IMR-90 (cell line): ENCODE data around the gene CTNNBIP1. TPM values are rescaled to one million over a fixed set of nuclear protein-coding genes. Genes with fewer than 3 reads are reported as not detected.
A peak's percentile ranks its signal among the peaks of the same experiment; 100 is the strongest.

Experiments used
- ATAC-seq: fragments of 200-7000 bp; cut with Tn5 transposase; 2 replicates; pipeline ENCODE4 v1.9.1; 2020; ENCODE audit warnings: low read depth, mild to moderate bottlenecking, moderate library complexity
- BruUV-seq: library from RNA; stranded (reverse); fragments of 400-500 nt; replicated peaks from 2 replicates; lab custom pipeline; 2021; lab: Mats Ljungman, UMichigan
- CTCF ChIA-PET: fragments of 300-600 bp; formaldehyde crosslinking; extraction: SDS; loops from one replicate; lab custom pipeline; 2021; ENCODE audit warnings: antibody characterized with exemption; lab: Yijun Ruan, JAX
- POLR2A ChIA-PET: fragments of 300-600 bp; sonication (Branson Sonifier 250); formaldehyde crosslinking; loops from one replicate; lab custom pipeline; 2022; ENCODE audit warnings: antibody characterized with exemption; ENCODE audit not compliant: unreplicated experiment; lab: Charles Lee
- DNase-seq: peaks from one replicate; pipeline ENCODE4 v3.0.0; 2013
- H2AFZ ChIP-seq: replicated peaks from 2 replicates; pipeline ENCODE3; 2013; ENCODE audit warnings: low read length, mild to moderate bottlenecking; ENCODE audit not compliant: poor library complexity
- H2AK5ac ChIP-seq: 2 replicates; pipeline ENCODE4 v1.6.1; 2013; ENCODE audit warnings: low read depth, low read length, inconsistent platforms
- H2AK9ac ChIP-seq: replicated peaks from 2 replicates; pipeline ENCODE3; 2013; ENCODE audit warnings: mild to moderate bottlenecking, low read depth, low read length, moderate library complexity; ENCODE audit not compliant: poor library complexity
- H2BK120ac ChIP-seq: 2 replicates; pipeline ENCODE4 v1.6.1; 2013; ENCODE audit warnings: low read depth, low read length, inconsistent platforms
- H2BK15ac ChIP-seq: 3 replicates; pipeline ENCODE4 v1.6.1; 2013; ENCODE audit warnings: low read depth, low read length, inconsistent platforms
- H2BK20ac ChIP-seq: 2 replicates; pipeline ENCODE4 v1.6.1; 2013; ENCODE audit warnings: low read depth, mild to moderate bottlenecking, inconsistent platforms, low read length, moderate library complexity
- H2BK5ac ChIP-seq: 2 replicates; pipeline ENCODE4 v1.6.1; 2013; ENCODE audit warnings: mild to moderate bottlenecking, low read depth, low read length, inconsistent platforms; ENCODE audit not compliant: poor library complexity, severe bottlenecking
- H3K14ac ChIP-seq: replicated peaks from 2 replicates; pipeline ENCODE4 v1.6.1; 2013; ENCODE audit warnings: low read depth, low read length, inconsistent platforms
- H3K18ac ChIP-seq: 2 replicates; pipeline ENCODE4 v1.6.1; 2013; ENCODE audit warnings: low read depth, low read length, control low read depth
- H3K23ac ChIP-seq: 2 replicates; pipeline ENCODE4 v1.6.1; 2013; ENCODE audit warnings: low read depth, low read length, inconsistent platforms
- H3K27ac ChIP-seq: 2 replicates; pipeline ENCODE4 v1.5.1; 2013; ENCODE audit warnings: mild to moderate bottlenecking, control low read depth, low read length; ENCODE audit not compliant: insufficient read depth
- H3K27me3 ChIP-seq: 2 replicates; pipeline ENCODE4 v1.6.1; 2013; ENCODE audit warnings: low read length; ENCODE audit not compliant: control insufficient read depth, insufficient read depth
- H3K36me3 ChIP-seq: 2 replicates; pipeline ENCODE4 v1.6.1; 2013; ENCODE audit warnings: low read length, mixed read lengths; ENCODE audit not compliant: control insufficient read depth, insufficient read depth
- H3K4ac ChIP-seq: 2 replicates; pipeline ENCODE4 v1.6.1; 2013; ENCODE audit warnings: low read depth, low read length, inconsistent platforms
- H3K4me1 ChIP-seq: 2 replicates; pipeline ENCODE4 v1.6.1; 2013; ENCODE audit warnings: low read length, mixed read lengths; ENCODE audit not compliant: control insufficient read depth, insufficient read depth
- H3K4me2 ChIP-seq: 2 replicates; pipeline ENCODE4 v1.6.1; 2013; ENCODE audit warnings: low read depth, mild to moderate bottlenecking, control low read depth, low read length, moderate library complexity
- H3K4me3 ChIP-seq: 2 replicates; pipeline ENCODE4 v1.5.1; 2013; ENCODE audit warnings: low read depth, mild to moderate bottlenecking, control low read depth, low read length, moderate library complexity; ENCODE audit not compliant: insufficient read depth
- H3K56ac ChIP-seq: 2 replicates; pipeline ENCODE4 v1.6.1; 2013; ENCODE audit warnings: low read length, inconsistent platforms; ENCODE audit not compliant: insufficient read depth; ENCODE audit errors: extremely low read depth
- H3K79me1 ChIP-seq, 2 experiments: 2 replicates each; pipeline ENCODE4 v1.6.1; 2013; ENCODE audit warnings: low read length in 2 of 2, inconsistent platforms in 1 of 2, low read depth in 1 of 2
- H3K9ac ChIP-seq: 2 replicates; pipeline ENCODE4 v1.6.1; 2013; ENCODE audit warnings: low read depth, low read length, control low read depth
- H3K9me1 ChIP-seq: 2 replicates; pipeline ENCODE4 v1.6.1; 2013; ENCODE audit warnings: low read length, inconsistent platforms; ENCODE audit not compliant: insufficient read depth
- H3K9me3 ChIP-seq: 2 replicates; pipeline ENCODE4 v1.6.1; 2013; ENCODE audit warnings: low read length; ENCODE audit not compliant: control insufficient read depth, insufficient read depth
- H4K20me1 ChIP-seq: 2 replicates; pipeline ENCODE4 v1.6.1; 2013; ENCODE audit warnings: low read length, inconsistent platforms; ENCODE audit not compliant: insufficient read depth
- H4K5ac ChIP-seq: 2 replicates; pipeline ENCODE4 v1.6.1; 2013; ENCODE audit warnings: mild to moderate bottlenecking, low read depth, low read length, control low read depth
- H4K8ac ChIP-seq, 2 experiments: 2 replicates each; pipeline ENCODE4 v1.6.1; 2013; ENCODE audit warnings: low read depth in 2 of 2, low read length in 2 of 2, control low read depth in 1 of 2, inconsistent platforms in 1 of 2
- H4K91ac ChIP-seq: 2 replicates; pipeline ENCODE4 v1.6.1; 2013; ENCODE audit warnings: low read depth, low read length, inconsistent platforms; ENCODE audit not compliant: insufficient read depth
- BHLHE40 ChIP-seq: fragments of 150-350 bp; IDR thresholded peaks from 2 replicates; pipeline ENCODE4 v1.6.1; 2016; ENCODE audit warnings: mild to moderate bottlenecking, low read depth, low read length
- CEBPB ChIP-seq: IDR thresholded peaks from 2 replicates; pipeline ENCODE4 v1.6.1; 2012; ENCODE audit warnings: low read depth, low read length, improper control_type of control experiment
- CHD1 ChIP-seq: IDR thresholded peaks from 2 replicates; pipeline ENCODE4 v1.6.1; 2012; ENCODE audit warnings: low read depth, low read length, improper control_type of control experiment
- FOS ChIP-seq: fragments of 150-350 bp; IDR thresholded peaks from 2 replicates; pipeline ENCODE4 v1.6.1; 2016; ENCODE audit warnings: low read depth, low read length
- MAZ ChIP-seq: IDR thresholded peaks from 2 replicates; pipeline ENCODE4 v1.6.1; 2012; ENCODE audit warnings: low read depth, mild to moderate bottlenecking, low read length, improper control_type of control experiment, moderate library complexity, borderline replicate concordance
- MXI1 ChIP-seq: IDR thresholded peaks from 2 replicates; pipeline ENCODE4 v1.6.1; 2012; ENCODE audit warnings: low read depth, mild to moderate bottlenecking, low read length, moderate library complexity, borderline replicate concordance
- NFE2L2 ChIP-seq: fragments of 150-350 bp; IDR thresholded peaks from 2 replicates; pipeline ENCODE4 v1.6.1; 2016; ENCODE audit warnings: low read depth, mild to moderate bottlenecking, low read length
- POLR2A ChIP-seq: IDR thresholded peaks from 2 replicates; pipeline ENCODE4 v1.6.1; 2012; ENCODE audit warnings: mild to moderate bottlenecking, low read depth, low read length
- RAD21 ChIP-seq: IDR thresholded peaks from 2 replicates; pipeline ENCODE4 v1.6.1; 2012; ENCODE audit warnings: low read length, improper control_type of control experiment
- RCOR1 ChIP-seq: IDR thresholded peaks from 2 replicates; pipeline ENCODE4 v1.6.1; 2012; ENCODE audit warnings: mild to moderate bottlenecking, low read length, improper control_type of control experiment; ENCODE audit not compliant: insufficient replicate concordance
- RFX5 ChIP-seq: IDR thresholded peaks from 2 replicates; pipeline ENCODE4 v1.8.0; 2012; ENCODE audit warnings: low read depth, mild to moderate bottlenecking, low read length, moderate library complexity
- SMC3 ChIP-seq: fragments of 150-350 bp; IDR thresholded peaks from 2 replicates; pipeline ENCODE4 v1.6.1; 2016; ENCODE audit warnings: low read depth, mild to moderate bottlenecking, antibody characterized with exemption, low read length, moderate library complexity
- WGBS, 2 experiments: methylation state at CpG; one replicate each; pipeline versions ENCODE4 v1.1.5 to v1.1.7; 2013; ENCODE audit warnings: missing lambda C conversion rate in 2 of 2; ENCODE audit not compliant: insufficient read length in 1 of 2; ENCODE audit errors: extremely low coverage in 2 of 2; 5-methylcytosine and 5-hydroxymethylcytosine counted together
- dilution Hi-C: fragments of 300-500 bp; cut with HindIII; formaldehyde crosslinking; loops from one replicate; pipeline ENCODE4 v1.14.3; 2018; ENCODE audit warnings: low sequenced_read_pairs; ENCODE audit not compliant: unreplicated experiment
- in situ Hi-C: fragments of 300-500 bp; cut with MboI; formaldehyde crosslinking; loops from 3 replicates; pipeline ENCODE4 v1.14.3; 2019; ENCODE audit warnings: low sequenced_read_pairs, inconsistent platforms, mixed read lengths
- intact Hi-C: fragments of 100-400 bp; cut with micrococcal nuclease; formaldehyde crosslinking; loops from 2 replicates; pipeline ENCODE4 v1.10.0; 2022
- polyA plus RNA-seq, 3 experiments: library from polyadenylated mRNA; depleted of rRNA; stranded (reverse); fragments of >200 nt; gene quantifications; 2 replicates each; pipeline ENCODE4 v1.2.3, GENCODE V29; 2012; ENCODE audit warnings: low replicate concordance in 1 of 3
- total RNA-seq: library from RNA; depleted of rRNA; stranded (reverse); fragments of >200 nt; gene quantifications from 2 replicates; pipeline ENCODE4 v1.2.3, GENCODE V29; 2012
- TF ChIP-seq, protein P1 (sequence below): conservative IDR thresholded peaks from 2 replicates; pipeline ENCODE4 v1.5.1; 2012; ENCODE audit warnings: mild to moderate bottlenecking, low read depth, low read length, improper control_type of control experiment
- TF ChIP-seq, protein P2 (sequence below): fragments of 150-350 bp; IDR thresholded peaks from 2 replicates; pipeline ENCODE4 v1.6.1; 2017; ENCODE audit warnings: mild to moderate bottlenecking, antibody characterized with exemption, low read length, low read depth
- TF ChIP-seq, protein P3 (sequence below): fragments of 150-350 bp; IDR thresholded peaks from 2 replicates; pipeline ENCODE4 v1.6.1; 2016; ENCODE audit warnings: low read depth, mild to moderate bottlenecking, low read length, moderate library complexity, borderline replicate concordance

Gene CTNNBIP1
- total and polyA plus RNA-seq, 2 of the 4 experiments (the other 2 are of a cell fraction): 24.7 to 28.5 TPM

DNA sequence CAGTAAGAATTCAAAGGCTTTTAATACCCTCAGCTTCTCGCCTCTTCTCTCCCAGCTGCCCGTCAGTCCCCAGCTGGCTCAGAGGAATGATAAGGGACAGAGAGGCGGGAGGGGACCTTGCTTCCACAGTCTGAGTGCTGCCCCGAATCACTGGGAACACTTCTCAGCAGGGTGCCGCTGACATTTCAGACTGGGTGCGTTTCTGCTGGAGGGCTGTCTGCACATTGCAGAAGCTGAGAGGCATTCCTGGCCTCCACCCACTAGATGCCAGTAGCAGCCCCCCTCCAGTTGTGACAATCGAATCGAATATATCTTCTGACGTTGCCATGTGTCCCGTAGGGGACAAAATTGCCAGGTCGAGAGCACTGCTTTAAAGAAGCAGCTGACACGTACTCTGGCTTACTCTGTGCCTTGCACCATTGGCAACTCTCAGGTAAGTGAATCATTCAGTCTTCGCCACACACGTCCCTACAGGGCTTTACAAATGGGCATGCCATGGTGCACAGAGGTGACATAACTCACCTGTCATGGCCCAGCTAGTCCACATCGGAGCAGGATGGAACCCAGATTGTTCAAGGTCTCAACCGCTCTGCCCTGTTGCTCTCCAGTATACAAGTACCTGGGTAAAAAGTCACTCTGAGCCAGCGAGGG is 23.9 kb downstream of the CTNNBIP1 start:
- CTCF ChIA-PET: interaction anchor here (0.6 kb wide), 1 partner anchor 25 kb away, joined by 4 read pairs; no protein-coding TSS in a partner anchor
- in situ Hi-C loops: no loop called here
- H4K5ac ChIP-seq: no peak overlapping the region
- TF ChIP-seq CHD1 (no peak), FOS (no peak), RAD21 (no peak), CEBPB (no peak), SMC3 (no peak), NFE2L2 (no peak), RCOR1 (no peak), RFX5 (no peak), BHLHE40 (no peak), POLR2A (no peak), MAZ (no peak), MXI1 (no peak)
- TF ChIP-seq, protein P1, sequence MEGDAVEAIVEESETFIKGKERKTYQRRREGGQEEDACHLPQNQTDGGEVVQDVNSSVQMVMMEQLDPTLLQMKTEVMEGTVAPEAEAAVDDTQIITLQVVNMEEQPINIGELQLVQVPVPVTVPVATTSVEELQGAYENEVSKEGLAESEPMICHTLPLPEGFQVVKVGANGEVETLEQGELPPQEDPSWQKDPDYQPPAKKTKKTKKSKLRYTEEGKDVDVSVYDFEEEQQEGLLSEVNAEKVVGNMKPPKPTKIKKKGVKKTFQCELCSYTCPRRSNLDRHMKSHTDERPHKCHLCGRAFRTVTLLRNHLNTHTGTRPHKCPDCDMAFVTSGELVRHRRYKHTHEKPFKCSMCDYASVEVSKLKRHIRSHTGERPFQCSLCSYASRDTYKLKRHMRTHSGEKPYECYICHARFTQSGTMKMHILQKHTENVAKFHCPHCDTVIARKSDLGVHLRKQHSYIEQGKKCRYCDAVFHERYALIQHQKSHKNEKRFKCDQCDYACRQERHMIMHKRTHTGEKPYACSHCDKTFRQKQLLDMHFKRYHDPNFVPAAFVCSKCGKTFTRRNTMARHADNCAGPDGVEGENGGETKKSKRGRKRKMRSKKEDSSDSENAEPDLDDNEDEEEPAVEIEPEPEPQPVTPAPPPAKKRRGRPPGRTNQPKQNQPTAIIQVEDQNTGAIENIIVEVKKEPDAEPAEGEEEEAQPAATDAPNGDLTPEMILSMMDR: no peak
- TF ChIP-seq, protein P2, sequence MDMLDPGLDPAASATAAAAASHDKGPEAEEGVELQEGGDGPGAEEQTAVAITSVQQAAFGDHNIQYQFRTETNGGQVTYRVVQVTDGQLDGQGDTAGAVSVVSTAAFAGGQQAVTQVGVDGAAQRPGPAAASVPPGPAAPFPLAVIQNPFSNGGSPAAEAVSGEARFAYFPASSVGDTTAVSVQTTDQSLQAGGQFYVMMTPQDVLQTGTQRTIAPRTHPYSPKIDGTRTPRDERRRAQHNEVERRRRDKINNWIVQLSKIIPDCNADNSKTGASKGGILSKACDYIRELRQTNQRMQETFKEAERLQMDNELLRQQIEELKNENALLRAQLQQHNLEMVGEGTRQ: no peak
- TF ChIP-seq, protein P3, sequence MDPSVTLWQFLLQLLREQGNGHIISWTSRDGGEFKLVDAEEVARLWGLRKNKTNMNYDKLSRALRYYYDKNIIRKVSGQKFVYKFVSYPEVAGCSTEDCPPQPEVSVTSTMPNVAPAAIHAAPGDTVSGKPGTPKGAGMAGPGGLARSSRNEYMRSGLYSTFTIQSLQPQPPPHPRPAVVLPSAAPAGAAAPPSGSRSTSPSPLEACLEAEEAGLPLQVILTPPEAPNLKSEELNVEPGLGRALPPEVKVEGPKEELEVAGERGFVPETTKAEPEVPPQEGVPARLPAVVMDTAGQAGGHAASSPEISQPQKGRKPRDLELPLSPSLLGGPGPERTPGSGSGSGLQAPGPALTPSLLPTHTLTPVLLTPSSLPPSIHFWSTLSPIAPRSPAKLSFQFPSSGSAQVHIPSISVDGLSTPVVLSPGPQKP: no peak

More for the DNA sequence above, 23.9 kb downstream of the CTNNBIP1 start:
- BruUV-seq: no TSS peak
- H3K4me2 ChIP-seq: no peak overlapping the region; the same call in 1 of the 2 replicates
- no peak overlapping the region; the same call in 1 of the 2 replicates for H3K23ac ChIP-seq
- POLR2A ChIA-PET: no interaction called here
- peak overlapping the region; percentile 43 for H2AK9ac ChIP-seq
- peaks cover 30% of the 10 kb centered on the region for H3K4me1 ChIP-seq
- H3K4me3 ChIP-seq: no peak overlapping the region
- no peaks in the 10 kb centered on the region; the same call in 1 of the 2 replicates for H4K20me1 ChIP-seq
- H3K79me1 ChIP-seq: peaks cover 11 to 57% of the 10 kb centered on the region in 2 experiments; a peak in 3 of 4 replicates
- no peak overlapping the region for H3K56ac ChIP-seq
- H2BK5ac ChIP-seq: no peak overlapping the region
- no peak overlapping the region for H2BK20ac ChIP-seq
- H3K4ac ChIP-seq: 0 out of 2 replicates have a peak overlapping the region, but pooled peaks have one; percentile 5
- no peaks in the 10 kb centered on the region for H3K27me3 ChIP-seq
- intact Hi-C loops: no loop called here
- 0 out of 4 replicates have a peak overlapping the region, but pooled peaks of 1 of the 2 experiments have one; percentile 13 for H4K8ac ChIP-seq
- peaks cover 38% of the 10 kb centered on the region for H3K9me1 ChIP-seq
- H2BK120ac ChIP-seq: no peak overlapping the region
- H3K18ac ChIP-seq: no peak overlapping the region
- no peaks in the 10 kb centered on the region for H3K36me3 ChIP-seq
- H4K91ac ChIP-seq: no peak overlapping the region
- H3K14ac ChIP-seq: peak overlapping the region; percentile 29; the same call in 1 of the 2 replicates
- H2AFZ ChIP-seq: peak overlapping the region; percentile 44
- H2AK5ac ChIP-seq: peak overlapping the region; percentile 58; the same call in 1 of the 2 replicates
- WGBS, 2 experiments: 74% methylated on average over 7 of the region's 17 CpGs; no CpG with 5 or more reads in 1 of the 2 experiments
- H2BK15ac ChIP-seq: no peak overlapping the region
- dilution Hi-C loops: no loop called here
- no peaks in the 10 kb centered on the region for H3K9me3 ChIP-seq
- H3K9ac ChIP-seq: no peak overlapping the region
- ATAC-seq (no peak), DNase-seq (no peak)
- H3K27ac ChIP-seq: no peak overlapping the region
